ENCODE measurements around the gene RGL2.
A peak's percentile ranks its signal among the peaks of the same experiment; 100 is the strongest.
"Not testable (repeated sequence)": the region's sequence is repeated elsewhere in the genome, so short reads cannot be mapped to it uniquely, and the experiment has no call there.

The RGL2 gene

GRCh38 chr6:33292996-33293682, 5.6 kb downstream of the RGL2 start:
- no peak for DNase-seq

- DNase-seq, result no peak
Measured at GRCh38 chr6:33290459-33290858, 8.3 kb downstream of the RGL2 start.

GRCh38 chr6:33289784-33290315, 8.9 kb downstream of the RGL2 start:
- no peak for DNase-seq

DNA sequence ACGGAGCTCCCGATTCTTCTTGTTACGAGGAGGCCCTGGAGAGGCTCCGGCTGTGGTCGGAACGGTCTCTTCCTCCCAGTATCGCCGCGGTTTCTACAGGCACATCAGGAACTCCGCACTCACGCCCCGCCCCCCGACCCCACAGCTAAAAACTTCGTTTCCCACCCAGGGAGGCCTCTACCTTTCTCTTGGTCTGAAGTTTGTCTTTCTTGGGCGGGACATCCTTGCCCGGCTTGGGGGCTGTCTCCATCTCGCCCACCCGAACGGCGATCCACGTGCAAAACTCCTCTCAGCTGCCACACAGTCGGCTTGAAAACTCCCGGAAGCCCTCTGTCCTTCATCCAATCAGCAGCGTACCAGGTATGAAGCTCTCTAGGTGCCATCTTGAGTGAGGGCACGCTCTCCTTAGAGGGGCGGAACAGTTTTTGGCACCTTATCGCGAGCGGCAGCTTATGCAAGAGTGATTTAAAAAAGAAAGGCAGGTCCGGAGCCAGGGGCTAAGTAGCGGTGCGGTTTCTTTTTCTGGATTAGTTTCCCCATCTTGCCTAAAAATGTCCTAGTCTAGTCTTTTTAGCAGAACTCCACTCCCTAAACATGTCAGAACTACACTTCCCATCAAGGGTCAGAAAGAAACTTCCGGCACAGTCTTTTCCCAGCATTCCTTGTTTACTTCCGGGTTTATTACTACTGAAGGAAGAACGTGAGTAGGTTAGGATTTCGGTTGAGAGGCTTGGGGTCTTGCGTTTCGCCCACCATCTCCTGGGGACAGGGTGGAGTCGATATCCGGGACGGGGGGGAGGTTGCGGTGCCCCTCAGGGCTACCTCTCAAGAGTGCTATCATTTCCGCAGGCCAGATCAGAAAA, 9.6 kb downstream of the RGL2 start, which contains the start of the genes PFDN6 and WDR46:
Gene PFDN6, plus strand, starts transcription at position 681 of the 863 bp plus-strand sequence. CDS start 256 bp downstream, outside the sequence.
Gene WDR46, minus strand, starts transcription at position 319 of the 863 bp plus-strand sequence. Its CDS starts 69 bp downstream, at position 250.
- peak; percentile 91 for DNase-seq

GRCh38 chr6:33288141-33288920, 10.4 kb downstream of the RGL2 start:
- DNase-seq, result no peak

- DNase-seq, result no peak
Measured at GRCh38 chr6:33286946-33287914, 11.5 kb downstream of the RGL2 start.

DNA sequence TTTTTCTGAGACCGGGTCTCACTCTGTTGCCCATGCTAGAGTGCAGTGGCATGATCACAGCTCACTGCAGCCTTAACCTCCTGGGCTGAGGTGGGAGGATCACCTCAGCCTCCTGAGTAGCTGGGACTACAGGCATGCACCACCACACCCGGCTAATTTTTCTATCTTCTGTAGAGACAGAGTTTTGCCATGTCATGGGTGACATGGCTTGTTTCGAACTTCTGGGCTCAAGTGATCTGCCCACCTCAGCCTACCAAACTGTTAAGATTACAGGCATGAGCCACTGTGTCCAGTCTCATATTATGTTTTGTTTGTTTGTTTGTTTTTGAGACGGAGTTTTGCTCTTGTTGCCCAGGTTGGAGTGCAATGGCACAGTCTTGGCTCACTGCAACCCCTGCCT, 13.5 kb downstream of the RGL2 start:
- DNase-seq, result not testable (repeated sequence)

DNA sequence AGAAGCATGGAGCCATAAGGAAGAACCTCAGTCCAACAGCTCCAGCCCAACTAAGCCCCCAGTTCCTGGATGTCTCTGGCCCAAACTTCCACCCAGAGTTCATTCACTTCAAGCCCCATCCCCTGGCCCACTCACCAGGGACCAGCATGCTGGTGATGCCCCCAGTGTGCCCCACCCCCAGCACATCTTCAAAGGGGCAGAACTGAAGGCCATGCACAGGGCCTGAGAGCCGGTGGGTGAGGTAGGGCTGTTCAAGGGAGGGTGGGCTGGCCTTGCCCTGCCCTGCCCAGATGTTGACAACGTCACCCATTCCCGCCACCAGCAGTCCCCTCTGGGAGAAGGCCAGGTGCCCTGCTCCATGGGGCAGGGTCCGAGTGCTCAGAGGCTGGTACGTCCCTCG, 18.2 kb downstream of the RGL2 start:
- no peak for DNase-seq

DNA sequence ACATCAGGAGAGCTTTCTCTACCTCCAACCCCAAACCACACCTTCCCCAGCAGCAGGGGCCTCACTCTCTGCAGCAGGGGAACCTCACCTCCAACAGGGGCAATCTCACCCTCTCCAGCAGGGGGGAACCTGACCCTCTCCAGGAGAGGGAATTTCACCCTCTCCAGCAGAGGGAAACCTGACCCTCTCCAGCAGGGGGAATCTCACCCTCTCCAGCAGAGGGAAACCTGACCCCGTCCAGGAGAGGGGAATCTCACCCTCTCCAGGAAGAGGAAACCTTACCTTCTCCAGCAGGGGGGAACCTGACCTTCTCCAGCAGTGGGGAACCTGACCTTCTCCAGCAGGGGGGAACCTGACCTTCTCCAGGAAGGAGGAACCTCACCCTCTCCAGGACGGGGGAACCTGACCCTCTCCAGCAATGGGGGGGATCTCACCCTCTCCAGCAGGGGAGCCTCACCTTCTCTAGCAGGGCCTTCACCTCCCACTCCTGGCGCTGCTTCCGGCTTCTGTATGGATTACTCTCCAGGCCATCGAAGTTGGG, 18.7 kb downstream of the RGL2 start:
- no peak for DNase-seq

- DNase-seq, result no peak
Measured at GRCh38 chr6:33279257-33279695, 19.5 kb downstream of the RGL2 start.

GRCh38 chr6:33278810-33279209, 19.9 kb downstream of the RGL2 start:
- no peak for DNase-seq

DNA sequence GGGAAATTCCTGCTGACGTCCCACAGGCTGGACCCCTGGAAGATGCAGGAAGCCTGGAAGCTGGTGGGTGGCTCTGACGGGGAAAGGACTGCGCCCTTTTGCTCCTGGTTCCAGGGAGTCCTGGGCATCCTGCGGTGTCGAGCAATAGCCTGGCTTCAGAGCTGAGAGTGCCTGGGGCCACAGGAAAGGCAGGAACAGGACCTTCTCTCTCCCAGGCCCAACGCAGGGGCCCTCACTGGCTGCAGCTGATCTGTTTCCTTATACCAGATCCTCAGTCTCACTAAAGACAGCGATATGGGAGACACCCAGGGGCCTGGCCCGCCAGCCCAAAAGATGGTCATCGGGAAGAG, 20.4 kb downstream of the RGL2 start:
- no peak for DNase-seq

DNA sequence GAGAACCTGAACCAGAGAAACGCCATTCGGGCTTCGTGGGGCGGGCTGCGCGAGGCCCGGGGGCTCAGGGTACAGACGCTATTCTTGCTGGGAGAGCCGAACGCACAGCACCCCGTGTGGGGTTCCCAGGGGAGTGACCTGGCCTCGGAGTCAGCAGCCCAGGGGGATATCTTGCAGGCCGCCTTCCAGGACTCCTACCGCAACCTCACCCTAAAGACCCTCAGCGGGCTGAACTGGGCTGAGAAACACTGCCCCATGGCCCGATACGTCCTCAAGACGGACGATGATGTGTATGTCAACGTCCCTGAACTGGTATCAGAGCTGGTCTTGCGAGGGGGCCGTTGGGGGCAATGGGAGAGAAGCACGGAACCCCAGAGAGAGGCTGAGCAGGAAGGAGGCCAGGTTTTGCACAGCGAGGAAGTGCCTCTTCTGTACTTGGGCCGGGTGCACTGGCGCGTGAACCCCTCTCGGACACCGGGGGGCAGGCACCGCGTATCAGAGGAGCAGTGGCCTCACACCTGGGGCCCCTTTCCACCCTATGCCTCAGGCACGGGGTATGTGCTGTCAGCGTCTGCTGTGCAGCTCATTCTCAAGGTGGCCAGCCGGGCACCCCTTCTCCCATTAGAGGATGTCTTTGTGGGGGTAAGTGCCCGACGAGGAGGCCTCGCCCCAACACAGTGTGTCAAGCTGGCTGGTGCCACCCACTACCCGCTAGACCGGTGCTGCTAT, 20.9 kb downstream of the RGL2 start:
- peak; percentile 52 for DNase-seq

DNA sequence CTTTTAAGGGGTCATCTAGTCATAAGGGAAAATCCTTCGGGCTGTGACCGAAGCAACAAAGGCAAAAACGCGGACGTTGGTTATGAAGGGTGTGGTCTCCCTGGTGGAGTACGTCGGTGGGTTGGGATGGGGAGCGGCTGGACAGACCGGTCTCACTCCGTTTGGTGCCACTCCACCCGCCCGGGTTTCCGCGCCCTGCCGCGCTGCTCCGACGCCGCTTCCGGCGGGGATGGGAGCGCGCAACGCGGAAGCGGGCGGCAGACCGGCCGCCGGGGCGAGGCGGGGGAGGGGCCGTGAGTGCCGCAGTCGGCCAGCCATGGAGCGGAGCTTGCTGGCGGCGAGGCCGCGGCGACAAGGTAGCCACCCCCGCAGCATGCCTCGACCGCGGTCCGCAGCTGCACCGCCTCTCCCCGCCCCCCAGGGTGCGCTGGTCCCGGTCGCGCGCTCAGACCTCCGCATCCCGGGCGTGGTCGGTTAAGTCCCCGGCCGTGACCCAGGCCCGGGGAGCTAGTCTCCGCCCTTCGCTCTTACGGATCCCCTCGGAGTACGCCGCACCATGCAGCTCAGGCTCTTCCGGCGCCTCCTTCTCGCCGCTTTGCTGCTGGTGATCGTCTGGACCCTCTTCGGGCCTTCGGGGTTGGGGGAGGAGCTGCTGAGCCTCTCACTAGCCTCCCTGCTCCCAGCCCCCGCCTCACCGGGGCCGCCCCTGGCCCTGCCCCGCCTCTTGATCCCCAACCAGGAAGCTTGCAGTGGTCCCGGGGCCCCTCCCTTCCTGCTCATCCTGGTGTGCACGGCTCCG, 21.7 kb downstream of the RGL2 start, which contains the start of gene B3GALT4:
Gene B3GALT4, plus strand, starts transcription at position 260 of the 799 bp plus-strand sequence. Its CDS starts 297 bp downstream, at position 557.
- DNase-seq, result peak; percentile 90

DNA sequence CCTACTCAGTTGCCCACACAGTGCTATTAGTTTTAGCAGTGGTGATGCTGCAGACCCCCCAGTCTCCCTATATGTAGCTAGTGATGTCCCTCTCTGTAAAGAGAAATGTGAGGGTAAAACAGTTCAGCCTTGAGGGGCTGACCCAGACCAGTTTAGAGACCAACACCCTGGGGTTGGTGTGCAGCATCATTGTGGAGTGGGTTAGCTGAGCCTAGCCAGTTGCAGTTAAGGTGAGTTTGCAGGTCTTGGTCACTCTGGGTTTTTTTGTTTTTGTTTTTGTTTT, 22.2 kb downstream of the RGL2 start:
- DNase-seq, result no peak

DNA sequence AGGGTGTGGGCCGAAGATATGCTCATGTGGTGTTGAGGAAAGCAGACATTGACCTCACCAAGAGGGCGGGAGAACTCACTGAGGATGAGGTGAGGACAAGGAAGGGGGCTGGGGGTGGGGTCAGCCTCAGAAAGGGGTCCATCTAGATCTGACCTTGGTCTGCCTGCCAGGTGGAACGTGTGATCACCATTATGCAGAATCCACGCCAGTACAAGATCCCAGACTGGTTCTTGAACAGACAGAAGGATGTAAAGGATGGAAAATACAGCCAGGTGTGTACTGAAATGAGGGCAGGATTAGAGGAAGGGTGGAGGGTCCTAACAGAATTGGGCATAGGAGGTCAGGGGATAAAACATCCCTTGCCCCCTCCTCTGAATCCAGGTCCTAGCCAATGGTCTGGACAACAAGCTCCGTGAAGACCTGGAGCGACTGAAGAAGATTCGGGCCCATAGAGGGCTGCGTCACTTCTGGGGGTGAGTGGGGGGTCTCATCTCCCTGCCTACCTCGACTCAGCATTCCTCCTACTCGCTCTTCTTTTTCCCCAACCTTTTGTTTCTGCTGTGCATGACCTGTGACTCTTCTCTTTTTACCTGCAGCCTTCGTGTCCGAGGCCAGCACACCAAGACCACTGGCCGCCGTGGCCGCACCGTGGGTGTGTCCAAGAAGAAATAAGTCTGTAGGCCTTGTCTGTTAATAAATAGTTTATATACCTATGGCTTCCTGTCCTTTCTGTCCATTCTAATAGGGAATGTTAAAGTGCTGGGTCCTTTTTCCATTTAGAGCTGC, 22.8 kb downstream of the RGL2 start:
- peak; percentile 49 for DNase-seq

- DNase-seq, result no peak
Measured at GRCh38 chr6:33273924-33274902, 24.5 kb downstream of the RGL2 start.
